HepG2 (cell line): ENCODE results near the gene PTPRO. TPM values are rescaled to one million over a fixed set of nuclear protein-coding genes. Genes with fewer than 3 reads are reported as not detected.

Source experiments
- ATAC-seq: fragments of 200-7000 bp; cut with Tn5 transposase; 3 replicates; pipeline ENCODE4 v1.9.1; 2020; ENCODE audit warnings: mild to moderate bottlenecking, moderate library complexity
- BruUV-seq: library from RNA; stranded (reverse); fragments of 400-500 nt; replicated peaks from 2 replicates; lab custom pipeline; 2021; lab: Mats Ljungman, UMichigan
- CTCF ChIA-PET: fragments of 300-600 bp; formaldehyde crosslinking; extraction: SDS; loops from one replicate; lab custom pipeline; 2021; ENCODE audit warnings: low total read pairs, inconsistent platforms, low intra/inter-chr PET ratio; lab: Yijun Ruan, JAX
- POLR2A ChIA-PET: fragments of 350-600 bp; sonication (Branson Sonifier 250); formaldehyde crosslinking; loops from one replicate; lab custom pipeline; 2020; ENCODE audit warnings: antibody characterized with exemption, inconsistent platforms; lab: Yijun Ruan, JAX
- DNase-seq: peaks from one replicate; pipeline ENCODE4 v3.0.0-alpha.2; 2015; ENCODE audit warnings: low spot score
- FAIRE-seq: peaks from 3 replicates; lab custom pipeline; 2011; peaks lifted over from hg19 to GRCh38; lab: Jason Lieb, UNC
- H2AFZ ChIP-seq: one replicate; pipeline ENCODE4 v1.6.1; 2011; ENCODE audit warnings: low read length, inconsistent platforms
- H3K27ac ChIP-seq: fragments of 300-600 bp; 3 replicates; pipeline ENCODE4 v1.8.0; 2011; ENCODE audit warnings: mixed run types, mild to moderate bottlenecking, mixed read lengths, low read length, inconsistent platforms; ENCODE audit not compliant: insufficient read depth; ENCODE audit errors: extremely low read length
- H3K27me3 ChIP-seq, 2 experiments: fragments of 200-600 bp in 1 of 2; 2 replicates in 1 of 2; 3 replicates in 1 of 2; pipeline versions ENCODE4 v1.6.0 to v1.8.0; 2011; ENCODE audit warnings: low read length in 2 of 2, mild to moderate bottlenecking in 2 of 2, moderate library complexity in 2 of 2, inconsistent platforms in 1 of 2; ENCODE audit not compliant: insufficient read depth in 2 of 2, control insufficient read depth in 1 of 2
- H3K36me3 ChIP-seq, 2 experiments: fragments of 200-600 bp in 1 of 2; replicated peaks in 1 of 2; 2 replicates in 1 of 2; 3 replicates in 1 of 2; pipeline versions ENCODE4 v1.5.1 to v1.8.0; 2011; ENCODE audit warnings: low read length in 2 of 2, inconsistent platforms in 1 of 2; ENCODE audit not compliant: insufficient read depth in 2 of 2, control insufficient read depth in 1 of 2
- H3K4me1 ChIP-seq: 2 replicates; pipeline ENCODE4 v1.5.1; 2012; ENCODE audit warnings: low read length, inconsistent platforms; ENCODE audit not compliant: insufficient read depth
- H3K4me2 ChIP-seq: 2 replicates; pipeline ENCODE4 v1.6.0; 2011; ENCODE audit warnings: low read depth, low read length, inconsistent platforms
- H3K4me3 ChIP-seq, 3 experiments: fragments of 200-600 bp in 1 of 3; sonication (generic), shearing (Covaris generic) in 1 of 3; replicated peaks in 1 of 3; 2 replicates each; pipeline ENCODE4 v1.5.1; 2011 to 2016; ENCODE audit warnings: low read length in 3 of 3, inconsistent platforms in 2 of 3, low read depth in 2 of 3, mild to moderate bottlenecking in 2 of 3, control low read depth in 1 of 3, mixed read lengths in 1 of 3; ENCODE audit not compliant: insufficient read depth in 1 of 3
- H3K79me2 ChIP-seq: one replicate; pipeline ENCODE4 v1.6.1; 2011; ENCODE audit warnings: low read length, inconsistent platforms; ENCODE audit not compliant: insufficient read depth
- H3K9ac ChIP-seq: 2 replicates; pipeline ENCODE4 v1.6.0; 2011; ENCODE audit warnings: mild to moderate bottlenecking, low read depth, low read length, inconsistent platforms; ENCODE audit not compliant: insufficient read depth
- H3K9me3 ChIP-seq: 2 replicates; pipeline ENCODE4 v1.5.1; 2012; ENCODE audit warnings: mild to moderate bottlenecking, low read length
- H4K20me1 ChIP-seq: 2 replicates; pipeline ENCODE4 v1.6.0; 2011; ENCODE audit warnings: inconsistent platforms, mild to moderate bottlenecking, low read length, moderate library complexity; ENCODE audit not compliant: insufficient read depth
- MEIS2 ChIP-seq: sonication (generic); formaldehyde crosslinking; IDR thresholded peaks from 2 replicates; pipeline ENCODE4 v1.9.0; 2021; ENCODE audit warnings: mild to moderate bottlenecking, missing genetic modification reagents
- SP140L ChIP-seq: sonication (generic); formaldehyde crosslinking; IDR thresholded peaks from 2 replicates; pipeline ENCODE4 v1.4.0; 2020; ENCODE audit warnings: missing genetic modification reagents, borderline replicate concordance
- ZFP36L1 ChIP-seq: sonication (generic); formaldehyde crosslinking; IDR thresholded peaks from 2 replicates; pipeline ENCODE4 v1.8.0; 2022; ENCODE audit warnings: mild to moderate bottlenecking, missing genetic modification reagents, moderate library complexity
- ZNF10 ChIP-seq: sonication (generic); formaldehyde crosslinking; IDR thresholded peaks from 2 replicates; pipeline ENCODE4 v1.4.0; 2020; ENCODE audit warnings: mild to moderate bottlenecking, low read depth, missing genetic modification reagents, borderline replicate concordance
- WGBS: methylation state at CpG from one replicate; pipeline ENCODE4 v1.1.6; 2017; ENCODE audit warnings: low lambda C conversion rate; 5-methylcytosine and 5-hydroxymethylcytosine counted together
- in situ Hi-C: cut with HindIII; loops from 2 replicates; pipeline ENCODE4 v1.10.0; 2017; ENCODE audit warnings: low pct_unique_long_range_greater_than_20kb; ENCODE audit not compliant: extremely low pct_ligation_motif_present
- intact Hi-C: fragments of 100-400 bp; cut with micrococcal nuclease; formaldehyde crosslinking; loops from one replicate; pipeline ENCODE4 v1.10.0; 2022; ENCODE audit not compliant: unreplicated experiment
- polyA plus RNA-seq, 8 experiments: library from polyadenylated mRNA; depleted of rRNA in 3 of 8; stranded (reverse) in 7 of 8; unstranded in 1 of 8; fragments of >200 nt; fragmentation: Illumina TruSeq in 4 of 8; extraction: Trizol in 4 of 8; gene quantifications; 2 replicates each; pipeline versions ENCODE4 v1.2.1 to v1.2.3, GENCODE V29; 2011 to 2016; ENCODE audit warnings: low read depth in 4 of 8, missing spikeins in 1 of 8, mixed read lengths in 1 of 8; ENCODE audit not compliant: insufficient read depth in 1 of 8
- total RNA-seq, 5 experiments: library from RNA; depleted of rRNA; stranded (reverse); fragments of >200 nt; fragmentation: Illumina TruSeq; extraction: Trizol; gene quantifications; 2 replicates each; pipeline ENCODE4 v1.2.3, GENCODE V29; 2016; ENCODE audit warnings: low read depth in 1 of 5
- TF ChIP-seq, protein P1 (sequence below): sonication (generic); formaldehyde crosslinking; conservative IDR thresholded peaks from 2 replicates; pipeline ENCODE4 v1.4.0; 2020; ENCODE audit warnings: missing genetic modification reagents
- TF ChIP-seq, protein P2 (sequence below): sonication (generic); formaldehyde crosslinking; IDR thresholded peaks from 2 replicates; pipeline ENCODE4 v1.4.0; 2020; ENCODE audit warnings: missing genetic modification reagents

PTPRO gene
- total and polyA plus RNA-seq, 2 of the 13 experiments (the other 11 are each of a cell fraction or from before 2014, with no cell fraction given), result 0.04 TPM; not detected in 1

DNA sequence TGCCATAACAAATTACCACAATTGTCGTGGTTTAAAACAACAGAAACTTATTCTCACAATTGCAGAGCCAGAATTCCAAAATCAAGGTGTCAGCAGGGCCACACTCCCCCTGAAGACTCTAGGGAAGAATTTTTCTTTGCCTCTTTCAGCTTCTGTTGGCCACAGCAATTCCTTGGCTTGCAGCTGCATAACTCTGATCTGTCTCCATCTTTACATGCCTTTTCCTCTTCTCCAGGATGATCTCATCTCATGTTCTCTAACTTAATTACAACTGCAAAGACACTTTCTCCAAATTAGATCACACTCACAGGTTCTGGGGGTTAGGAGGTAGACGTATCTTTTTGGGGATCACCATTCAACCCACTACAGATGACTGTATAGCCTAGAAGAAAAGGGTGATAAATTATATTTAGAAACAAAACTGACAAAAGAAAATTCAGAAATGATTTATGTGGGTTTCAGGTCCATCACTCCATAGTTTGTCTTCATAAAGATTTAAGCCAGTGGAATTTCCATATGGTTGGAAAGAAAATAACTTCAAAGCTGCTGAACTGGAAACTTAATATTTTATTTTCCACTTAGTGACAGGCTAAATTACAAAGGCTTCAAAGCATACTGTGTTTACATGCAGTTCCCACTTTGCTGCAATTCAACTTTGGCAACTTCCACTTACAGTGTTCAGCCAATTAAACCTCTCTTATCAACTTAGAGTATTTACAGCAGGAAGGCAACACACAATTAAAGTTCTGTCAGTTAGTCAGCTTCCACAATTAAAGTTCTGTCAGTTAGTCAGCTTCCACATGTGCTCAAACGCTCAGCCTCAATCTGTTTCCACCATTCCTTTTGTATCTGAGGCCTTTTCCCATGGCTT, 253.6 kb downstream of the PTPRO start:
- no TSS peak for BruUV-seq
- no peak overlapping the region for H2AFZ ChIP-seq
- TF ChIP-seq MEIS2 (no peak), ZNF10 (no peak), ZFP36L1 (no peak), SP140L (CRISPR knock-in tag) (no peak)
- TF ChIP-seq, protein P1, sequence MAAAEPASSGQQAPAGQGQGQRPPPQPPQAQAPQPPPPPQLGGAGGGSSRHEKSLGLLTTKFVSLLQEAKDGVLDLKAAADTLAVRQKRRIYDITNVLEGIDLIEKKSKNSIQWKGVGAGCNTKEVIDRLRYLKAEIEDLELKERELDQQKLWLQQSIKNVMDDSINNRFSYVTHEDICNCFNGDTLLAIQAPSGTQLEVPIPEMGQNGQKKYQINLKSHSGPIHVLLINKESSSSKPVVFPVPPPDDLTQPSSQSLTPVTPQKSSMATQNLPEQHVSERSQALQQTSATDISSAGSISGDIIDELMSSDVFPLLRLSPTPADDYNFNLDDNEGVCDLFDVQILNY (CRISPR knock-in tag), result no peak
- TF ChIP-seq, protein P2, sequence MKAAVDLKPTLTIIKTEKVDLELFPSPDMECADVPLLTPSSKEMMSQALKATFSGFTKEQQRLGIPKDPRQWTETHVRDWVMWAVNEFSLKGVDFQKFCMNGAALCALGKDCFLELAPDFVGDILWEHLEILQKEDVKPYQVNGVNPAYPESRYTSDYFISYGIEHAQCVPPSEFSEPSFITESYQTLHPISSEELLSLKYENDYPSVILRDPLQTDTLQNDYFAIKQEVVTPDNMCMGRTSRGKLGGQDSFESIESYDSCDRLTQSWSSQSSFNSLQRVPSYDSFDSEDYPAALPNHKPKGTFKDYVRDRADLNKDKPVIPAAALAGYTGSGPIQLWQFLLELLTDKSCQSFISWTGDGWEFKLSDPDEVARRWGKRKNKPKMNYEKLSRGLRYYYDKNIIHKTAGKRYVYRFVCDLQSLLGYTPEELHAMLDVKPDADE (CRISPR knock-in tag), result no peak
- H3K27ac ChIP-seq, result no peak overlapping the region
- no peaks in the 10 kb centered on the region; a peak in 1 of 5 replicates for H3K27me3 ChIP-seq
- ATAC-seq (no peak), DNase-seq (no peak), FAIRE-seq (no peak)
- H3K4me2 ChIP-seq, result no peak overlapping the region
- H3K4me3 ChIP-seq, result no peak overlapping the region
- H3K4me1 ChIP-seq, result peaks cover 34% of the 10 kb centered on the region
- POLR2A ChIA-PET, result no interaction called here
- no peaks in the 10 kb centered on the region for H3K9me3 ChIP-seq
- CTCF ChIA-PET, result no interaction called here
- no peaks in the 10 kb centered on the region for H3K36me3 ChIP-seq
- H3K9ac ChIP-seq, result no peak overlapping the region
- 29% methylated on average over 3 of the region's 3 CpGs for WGBS
- in situ Hi-C loops, result no loop called here
- intact Hi-C loops, result no loop called here
- H3K79me2 ChIP-seq, result no peaks in the 10 kb centered on the region
- H4K20me1 ChIP-seq, result no peaks in the 10 kb centered on the region
